GM18861 (cell line): ENCODE data around the gene SSTR4.

Source experiments
- ATAC-seq: cut with Tn5 transposase; IDR thresholded peaks from one replicate; pipeline ENCODE4 v1.9.1; 2021; ENCODE audit not compliant: unreplicated experiment

The SSTR4 gene

DNA sequence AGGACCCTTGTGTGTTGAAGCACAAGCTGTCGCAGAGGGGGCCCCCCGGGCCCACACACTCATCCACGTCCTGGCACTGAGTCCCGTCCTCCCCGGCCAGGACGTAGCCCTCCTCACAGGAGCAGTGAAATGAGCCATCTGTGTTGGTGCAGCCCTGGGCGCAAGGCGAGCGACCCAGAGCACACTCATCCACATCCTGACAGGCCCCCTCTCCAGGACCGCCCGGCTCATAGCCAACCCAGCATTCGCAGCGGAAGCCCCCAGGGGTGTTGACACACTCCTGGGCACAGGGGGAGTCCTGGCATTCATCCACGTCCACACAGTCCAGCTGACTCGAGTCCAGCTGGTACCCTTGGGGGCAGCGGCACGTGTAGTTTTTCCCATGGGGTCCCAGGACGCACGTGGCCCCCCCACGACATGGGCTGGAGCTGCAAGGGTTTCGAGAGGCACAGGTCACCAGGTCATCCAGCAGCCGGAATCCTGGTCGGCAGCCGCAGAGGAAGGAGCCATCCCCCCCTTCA, 49.8 kb downstream of the SSTR4 start:
- ATAC-seq, result no peak

DNA sequence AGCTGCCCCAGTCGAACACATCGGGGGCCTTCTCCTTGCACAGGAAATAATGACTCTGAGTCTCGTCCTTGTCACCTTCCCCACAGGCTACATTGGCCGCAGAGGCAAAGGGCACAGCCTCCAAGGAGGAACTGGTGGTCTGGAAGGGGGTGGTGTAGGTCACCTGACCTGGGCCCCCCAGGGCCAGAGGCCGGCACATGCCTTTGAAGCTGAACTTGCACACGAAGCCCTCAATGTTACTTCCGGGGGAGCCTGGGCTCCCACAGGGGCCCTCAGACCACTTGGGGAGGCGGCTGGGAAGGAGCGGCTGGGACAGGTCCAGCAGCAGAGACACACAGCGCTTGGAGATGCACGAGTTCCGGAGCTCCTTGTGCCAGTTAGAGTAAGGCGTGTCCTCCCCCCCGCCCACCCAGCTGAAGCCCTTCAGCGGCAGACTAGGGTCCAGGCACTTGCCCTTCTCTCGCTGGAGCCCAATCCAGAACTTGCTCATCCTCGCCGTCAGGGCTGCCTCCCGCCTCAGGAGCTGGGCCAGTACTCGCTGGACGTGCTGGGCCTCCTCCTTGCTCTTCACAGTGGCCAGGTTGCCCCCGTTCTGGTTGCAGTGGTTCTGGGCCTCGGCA, 50.4 kb downstream of the SSTR4 start:
- no peak for ATAC-seq

DNA sequence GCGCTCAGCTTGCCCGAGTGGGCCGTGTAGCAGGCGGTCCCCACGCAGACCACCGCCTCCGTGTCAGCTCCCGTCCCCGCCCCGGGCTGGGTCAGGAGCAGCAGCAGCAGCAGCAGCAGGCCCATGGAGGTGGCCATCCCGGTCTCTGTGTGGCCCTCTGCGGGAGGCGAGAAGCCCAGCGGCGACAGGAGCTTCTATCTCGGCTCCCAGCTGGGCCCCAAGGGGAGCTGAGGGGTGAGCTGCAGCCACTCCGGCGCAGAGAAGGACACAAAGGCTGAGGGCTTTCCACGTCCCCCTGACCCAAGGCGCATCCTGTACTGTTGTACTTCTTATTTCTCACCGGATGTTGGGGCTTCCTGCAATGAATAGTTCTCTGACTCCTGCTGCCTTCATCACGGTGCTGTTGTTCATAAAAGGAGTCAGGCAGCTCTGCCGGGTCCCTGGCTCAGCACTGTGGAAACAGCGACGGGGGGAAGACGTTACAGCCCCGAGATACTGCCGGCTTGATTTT, 51.0 kb downstream of the SSTR4 start, which contains the start of gene CD93:
Gene CD93, minus strand, starts transcription at position 269 of the 511 bp plus-strand sequence. Its CDS starts 132 bp downstream, at position 137.
- ATAC-seq, result no peak

DNA sequence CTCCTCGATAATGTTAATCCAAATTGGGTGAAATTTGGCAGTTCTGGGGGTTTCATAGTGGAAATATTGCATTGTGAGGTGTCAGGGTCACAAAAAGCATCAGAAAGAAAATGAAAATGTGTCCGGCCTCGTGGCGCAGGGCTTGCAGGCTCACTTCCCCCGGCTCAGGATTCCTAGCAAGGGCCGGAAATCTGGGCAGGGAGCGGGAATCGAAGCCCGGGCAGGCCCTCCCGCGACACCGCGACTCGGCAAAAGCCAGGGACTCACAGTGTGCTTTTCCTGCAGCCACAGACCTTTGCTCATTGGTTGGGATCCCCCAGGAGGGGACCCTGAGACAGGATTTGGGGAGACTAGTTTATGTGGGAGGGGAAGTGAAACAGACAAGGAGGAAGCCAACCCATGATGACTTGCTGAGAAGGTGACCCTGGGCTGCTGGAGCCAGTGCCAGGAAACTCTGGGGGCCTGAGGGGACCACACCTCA, 51.9 kb downstream of the SSTR4 start:
- no peak for ATAC-seq

DNA sequence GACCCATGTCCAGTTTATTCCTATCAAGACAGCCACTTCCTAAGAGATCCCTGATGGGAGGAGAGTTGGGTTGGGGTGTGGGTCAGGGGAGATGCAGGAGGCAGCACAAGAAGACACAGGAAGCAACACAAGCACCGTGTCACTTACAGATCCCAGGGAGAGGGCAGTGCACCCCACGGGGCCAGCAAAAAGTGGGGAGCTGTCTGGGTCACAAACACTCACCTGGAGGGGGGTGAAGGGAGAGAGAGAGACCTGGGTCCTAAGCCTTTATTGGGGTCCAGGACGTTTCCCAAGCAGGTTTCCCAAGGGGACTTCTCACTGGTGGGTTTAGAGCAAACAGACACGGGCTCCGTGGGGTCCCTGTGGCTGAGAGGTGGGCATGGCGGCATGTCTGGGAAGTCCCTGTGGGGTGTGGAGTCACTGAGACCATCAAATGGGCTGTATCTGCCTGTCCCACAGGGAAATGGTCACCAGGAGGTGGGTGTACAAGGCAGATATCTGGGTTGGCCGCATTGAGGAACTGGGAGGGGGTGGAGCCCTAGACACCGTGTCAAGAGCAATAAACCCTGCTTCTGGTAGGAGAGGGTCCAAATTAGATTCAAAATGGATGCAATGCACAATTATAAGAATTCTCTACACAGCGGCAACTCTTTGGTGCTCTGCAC, 52.6 kb downstream of the SSTR4 start:
- ATAC-seq, result no peak
